Tibial nerve (tissue), 3 donors: ENCODE data around the gene PSMG4.

Experiments used
- CTCF ChIP-seq, 5 experiments: fragments of 200-600 bp in 3 of 5; fragments of 450-650 bp in 2 of 5; sonication (generic) in 3 of 5; IDR thresholded peaks; one replicate each; pipeline ENCODE4 v1.5.1; 2016 to 2019; ENCODE audit warnings: antibody characterized with exemption in 5 of 5, mild to moderate bottlenecking in 3 of 5, moderate library complexity in 2 of 5
- POLR2A ChIP-seq, 2 donors: fragments of 450-650 bp; IDR thresholded peaks; one replicate each; pipeline ENCODE4 v1.6.1; 2017; ENCODE audit warnings: antibody characterized with exemption in 2 of 2, mild to moderate bottlenecking in 2 of 2, moderate library complexity in 2 of 2

DNA sequence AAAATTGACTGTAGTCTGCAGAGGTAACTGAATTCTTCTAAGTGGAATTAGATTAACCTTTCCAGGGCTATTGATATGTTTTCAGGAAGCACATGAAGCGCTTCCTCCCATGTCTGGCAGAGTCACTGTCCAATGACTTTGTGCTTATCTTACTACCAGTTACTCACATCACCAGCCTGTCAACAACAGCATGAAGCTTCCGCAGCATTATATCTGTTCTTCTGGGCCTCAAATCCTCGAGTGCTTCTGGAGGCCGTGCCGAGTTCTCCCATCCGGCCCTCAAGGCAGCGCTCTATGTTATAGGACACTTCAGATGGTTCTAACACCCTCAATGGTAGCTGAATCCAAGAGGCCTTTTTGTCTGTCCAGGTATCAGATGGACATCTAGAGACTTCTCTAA, 33.2 kb downstream of the PSMG4 start:
- TF ChIP-seq CTCF (IDR thresholded peaks at IDR 0.05) = no peak
- TF ChIP-seq POLR2A (IDR thresholded peaks at IDR 0.05) = no peak
